KMS-11 (cell line): Measurements from ENCODE around the gene SUPT4H1.

Experiments used
- H2AFZ ChIP-seq: fragments of 200-600 bp; sonication (generic); 2 replicates; pipeline ENCODE4 v1.6.1; 2016; ENCODE audit warnings: antibody characterized with exemption, mixed run types, low read depth
- H3K27ac ChIP-seq: fragments of 200-600 bp; sonication (generic); 2 replicates; pipeline ENCODE4 v1.6.1; 2016; ENCODE audit warnings: mild to moderate bottlenecking, mixed run types
- H3K27me3 ChIP-seq: fragments of 200-600 bp; sonication (generic); 2 replicates; pipeline ENCODE4 v1.6.1; 2017; ENCODE audit warnings: mild to moderate bottlenecking, low read depth, mixed run types, moderate library complexity; ENCODE audit not compliant: insufficient read depth
- H3K36me3 ChIP-seq: fragments of 200-600 bp; sonication (generic); 2 replicates; pipeline ENCODE4 v1.6.1; 2017; ENCODE audit warnings: mild to moderate bottlenecking, mixed run types; ENCODE audit not compliant: insufficient read depth
- H3K4me1 ChIP-seq: fragments of 200-600 bp; sonication (generic); 2 replicates; pipeline ENCODE4 v1.6.1; 2016; ENCODE audit warnings: mild to moderate bottlenecking, low read depth, mixed run types; ENCODE audit not compliant: poor library complexity, severe bottlenecking
- H3K4me2 ChIP-seq: fragments of 200-600 bp; sonication (generic); 2 replicates; pipeline ENCODE4 v1.7.0; 2016; ENCODE audit warnings: mild to moderate bottlenecking, mixed run types
- H3K4me3 ChIP-seq: fragments of 200-600 bp; sonication (generic); IDR thresholded peaks from 2 replicates; pipeline ENCODE4 v1.6.1; 2017; ENCODE audit warnings: low read depth, low read length, mixed read lengths; ENCODE audit not compliant: insufficient read depth
- H3K79me2 ChIP-seq: fragments of 200-600 bp; sonication (generic); 2 replicates; pipeline ENCODE4 v1.6.1; 2016; ENCODE audit warnings: low read depth, mixed run types; ENCODE audit not compliant: insufficient read depth
- H3K9ac ChIP-seq: fragments of 200-600 bp; sonication (generic); 2 replicates; pipeline ENCODE4 v1.6.1; 2016; ENCODE audit warnings: mild to moderate bottlenecking, mixed run types
- H4K20me1 ChIP-seq: fragments of 200-600 bp; sonication (generic); 2 replicates; pipeline ENCODE4 v1.6.1; 2016; ENCODE audit warnings: mild to moderate bottlenecking, mixed run types; ENCODE audit not compliant: insufficient read depth
- TF ChIP-seq, protein P1 (sequence below): fragments of 200-600 bp; sonication (generic); conservative IDR thresholded peaks from 2 replicates; pipeline ENCODE4 v1.6.1; 2017; ENCODE audit warnings: low read depth, mild to moderate bottlenecking, antibody characterized with exemption, low read length, moderate library complexity, mixed read lengths

SUPT4H1 gene

DNA sequence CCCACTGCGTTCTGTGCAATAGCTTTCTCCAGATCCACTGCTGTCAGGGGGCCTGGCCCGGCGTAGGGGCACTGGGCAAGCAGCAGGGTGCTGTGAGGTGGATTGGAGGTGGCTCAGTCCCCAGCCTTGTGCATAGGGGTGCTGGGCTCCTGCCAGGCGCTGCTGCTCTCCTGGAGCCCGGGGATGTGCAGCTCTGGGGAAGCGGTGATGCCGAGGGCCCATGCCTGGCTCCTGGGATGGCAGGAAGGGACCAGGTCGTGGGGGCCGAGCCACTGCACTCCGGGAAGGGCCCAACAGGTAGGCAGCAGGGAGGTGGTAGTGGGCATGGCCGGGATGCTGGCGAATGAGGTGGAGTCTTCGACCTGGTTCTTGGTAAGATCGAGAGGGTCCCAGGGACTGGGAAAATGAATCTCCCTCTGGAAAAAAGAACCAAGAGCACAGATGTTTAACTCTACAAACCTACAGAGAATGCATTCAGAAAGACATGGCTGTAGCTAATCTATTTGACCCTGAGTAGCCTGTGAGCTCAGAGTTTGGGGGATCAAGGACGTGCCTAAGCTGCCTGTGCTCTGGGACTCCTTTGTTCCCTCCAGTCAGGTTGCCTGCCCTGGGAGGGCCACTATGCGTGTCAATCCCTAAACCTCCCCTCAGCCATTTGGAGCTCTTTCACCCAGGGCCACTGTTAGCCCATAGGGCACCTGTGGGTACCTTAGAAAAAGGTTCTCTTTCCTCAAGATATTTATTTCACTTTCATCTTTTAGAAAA is 6.6 kb upstream of the SUPT4H1 start:
- H2AFZ ChIP-seq = no peak overlapping the region
- peaks cover 3% of the 10 kb centered on the region for H3K4me1 ChIP-seq
- no peak overlapping the region for H3K4me3 ChIP-seq
- TF ChIP-seq, protein P1, sequence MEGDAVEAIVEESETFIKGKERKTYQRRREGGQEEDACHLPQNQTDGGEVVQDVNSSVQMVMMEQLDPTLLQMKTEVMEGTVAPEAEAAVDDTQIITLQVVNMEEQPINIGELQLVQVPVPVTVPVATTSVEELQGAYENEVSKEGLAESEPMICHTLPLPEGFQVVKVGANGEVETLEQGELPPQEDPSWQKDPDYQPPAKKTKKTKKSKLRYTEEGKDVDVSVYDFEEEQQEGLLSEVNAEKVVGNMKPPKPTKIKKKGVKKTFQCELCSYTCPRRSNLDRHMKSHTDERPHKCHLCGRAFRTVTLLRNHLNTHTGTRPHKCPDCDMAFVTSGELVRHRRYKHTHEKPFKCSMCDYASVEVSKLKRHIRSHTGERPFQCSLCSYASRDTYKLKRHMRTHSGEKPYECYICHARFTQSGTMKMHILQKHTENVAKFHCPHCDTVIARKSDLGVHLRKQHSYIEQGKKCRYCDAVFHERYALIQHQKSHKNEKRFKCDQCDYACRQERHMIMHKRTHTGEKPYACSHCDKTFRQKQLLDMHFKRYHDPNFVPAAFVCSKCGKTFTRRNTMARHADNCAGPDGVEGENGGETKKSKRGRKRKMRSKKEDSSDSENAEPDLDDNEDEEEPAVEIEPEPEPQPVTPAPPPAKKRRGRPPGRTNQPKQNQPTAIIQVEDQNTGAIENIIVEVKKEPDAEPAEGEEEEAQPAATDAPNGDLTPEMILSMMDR = no peak
- no peaks in the 10 kb centered on the region for H3K36me3 ChIP-seq
- no peaks in the 10 kb centered on the region for H4K20me1 ChIP-seq
- no peaks in the 10 kb centered on the region for H3K27me3 ChIP-seq
- H3K27ac ChIP-seq = no peak overlapping the region
- H3K4me2 ChIP-seq = no peak overlapping the region
- H3K79me2 ChIP-seq = no peaks in the 10 kb centered on the region
- no peak overlapping the region for H3K9ac ChIP-seq

DNA sequence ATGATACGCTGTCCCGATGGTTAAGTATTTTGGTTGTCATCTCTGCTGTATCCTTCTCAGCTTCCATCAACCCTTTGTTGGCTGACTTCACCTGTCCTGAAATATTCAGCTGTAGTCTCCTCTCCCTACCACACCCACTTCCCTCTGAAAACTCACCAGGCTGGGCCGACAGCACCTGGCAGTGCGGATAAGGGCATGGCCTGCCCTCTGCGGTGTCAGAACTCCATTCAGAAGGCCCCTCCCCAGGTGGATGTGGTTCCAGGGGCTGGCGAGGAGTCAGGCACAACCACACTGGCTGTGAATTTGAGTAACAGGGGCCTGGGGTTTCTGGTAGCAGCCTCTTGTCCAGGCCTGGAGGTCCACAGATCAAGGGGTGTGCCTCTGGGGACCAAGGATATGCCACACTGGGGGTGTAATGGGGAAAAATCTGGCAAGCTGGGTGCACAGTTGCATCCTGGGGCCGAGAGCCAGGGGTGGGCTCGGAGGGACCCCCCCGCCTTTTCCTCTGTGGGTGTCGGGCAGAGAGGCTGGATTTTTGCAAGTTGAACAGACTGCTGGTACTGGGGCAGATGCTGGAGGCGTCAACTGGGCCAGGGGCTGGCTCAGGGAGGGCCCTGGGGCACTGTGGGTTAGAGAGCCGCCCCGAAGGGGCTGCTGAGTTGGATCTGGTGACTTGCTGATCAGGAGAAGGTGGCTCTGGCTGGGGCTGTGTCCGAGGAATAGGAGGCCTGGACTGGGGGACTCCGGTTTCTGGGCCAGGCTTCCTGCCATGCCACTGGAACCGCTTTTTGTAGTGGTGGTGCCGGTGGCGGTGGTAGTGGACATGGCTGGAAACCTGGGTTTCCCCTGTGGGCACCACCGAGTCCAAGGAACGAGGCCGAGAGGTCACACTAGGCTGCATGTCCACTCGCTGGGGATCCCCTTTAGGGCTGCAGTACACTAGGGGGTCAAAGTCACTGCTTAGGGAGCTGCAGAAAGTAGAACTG is 5.6 kb upstream of the SUPT4H1 start:
- Histone ChIP-seq H3K27ac (no peak overlapping the region), H3K4me3 (no peak overlapping the region), H3K27me3 (no peaks in the 10 kb centered on the region), H3K4me2 (no peak overlapping the region), H3K9ac (no peak overlapping the region), H3K36me3 (no peaks in the 10 kb centered on the region), H3K4me1 (peaks cover 13% of the 10 kb centered on the region), H2AFZ (no peak overlapping the region), H3K79me2 (no peaks in the 10 kb centered on the region), H4K20me1 (no peaks in the 10 kb centered on the region)
- TF ChIP-seq, protein P1 = no peak

DNA sequence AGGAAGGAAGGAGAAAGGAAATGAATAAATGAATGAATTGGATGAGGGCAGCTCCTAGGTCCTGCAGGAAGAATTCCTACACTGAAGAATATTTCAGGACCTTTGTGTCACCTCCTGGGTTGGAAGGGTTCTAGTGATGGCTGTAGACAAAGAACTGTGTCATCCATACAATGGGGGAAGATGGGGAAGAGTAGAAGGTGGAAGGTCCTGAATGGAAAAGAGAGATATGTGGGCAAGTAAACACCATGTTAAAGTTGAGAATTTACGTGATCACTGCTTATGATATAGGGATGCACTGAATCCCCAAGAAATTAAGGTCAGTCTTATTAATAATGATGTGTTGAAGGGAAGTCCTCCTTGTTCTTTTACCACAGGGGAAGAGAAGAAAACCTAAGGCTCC is 4.2 kb upstream of the SUPT4H1 start:
- H3K4me3 ChIP-seq = no peak overlapping the region

DNA sequence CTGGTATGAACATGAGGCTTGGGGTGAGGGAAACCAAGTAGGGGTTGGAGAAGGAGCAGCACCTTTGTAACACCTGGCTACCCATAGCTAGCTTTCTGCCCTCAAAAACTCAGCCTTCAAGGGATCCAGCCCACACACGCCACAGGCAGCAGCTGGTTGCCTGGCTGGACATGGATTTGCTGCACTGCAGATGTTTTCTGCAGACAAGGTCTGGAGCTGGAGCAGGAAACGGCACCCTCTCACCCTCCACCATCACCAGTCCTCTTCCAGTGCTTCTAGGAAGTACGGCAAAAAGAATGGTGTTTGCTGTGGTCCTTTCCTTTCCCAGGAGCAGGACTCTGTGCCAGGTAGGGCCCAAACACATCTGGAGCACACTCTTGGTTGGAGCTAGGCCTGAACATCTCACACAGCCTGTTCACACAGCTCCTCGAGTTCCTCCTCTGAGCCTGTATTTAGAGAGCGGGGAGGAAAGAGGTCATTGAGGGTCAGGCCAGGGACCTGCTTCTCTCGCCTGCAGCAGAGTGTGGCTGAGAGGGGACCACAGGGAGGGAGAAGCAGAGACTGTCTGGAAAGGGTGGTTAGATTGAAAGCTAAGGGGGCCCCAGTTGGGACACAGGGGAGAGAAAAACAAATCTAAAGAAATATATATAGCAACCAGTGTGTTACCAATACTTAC is 2.7 kb upstream of the SUPT4H1 start:
- TF ChIP-seq, protein P1 = no peak
- H3K36me3 ChIP-seq = peaks cover 2% of the 10 kb centered on the region; the same call in 1 of the 2 replicates
- no peaks in the 10 kb centered on the region for H3K27me3 ChIP-seq
- H2AFZ ChIP-seq = no peak overlapping the region
- H3K4me1 ChIP-seq = peaks cover 24% of the 10 kb centered on the region
- H3K4me3 ChIP-seq = no peak overlapping the region
- no peak overlapping the region for H3K4me2 ChIP-seq
- H3K27ac ChIP-seq = no peak overlapping the region
- peaks cover 21% of the 10 kb centered on the region for H3K79me2 ChIP-seq
- H4K20me1 ChIP-seq = no peaks in the 10 kb centered on the region
- no peak overlapping the region for H3K9ac ChIP-seq

More for the DNA sequence above, 4.2 kb upstream of the SUPT4H1 start:
- Histone ChIP-seq H3K79me2 (peaks cover 8% of the 10 kb centered on the region), H3K27ac (no peak overlapping the region), H3K9ac (no peak overlapping the region), H3K4me1 (peaks cover 15% of the 10 kb centered on the region), H3K36me3 (no peaks in the 10 kb centered on the region), H4K20me1 (no peaks in the 10 kb centered on the region), H3K4me2 (no peak overlapping the region), H3K27me3 (no peaks in the 10 kb centered on the region), H2AFZ (no peak overlapping the region)
- TF ChIP-seq, protein P1 = no peak
